HCT116 (cell line): ENCODE results near the gene OR10H5. TPM values are rescaled to one million over a fixed set of nuclear protein-coding genes. Genes with fewer than 3 reads are reported as not detected.

Experiments used
- ATAC-seq: fragments of 200-7000 bp; cut with Tn5 transposase; 2 replicates; pipeline ENCODE4 v1.9.1; 2020; ENCODE audit warnings: mild to moderate bottlenecking, moderate library complexity
- BruUV-seq: library from RNA; stranded (reverse); fragments of 400-500 nt; replicated peaks from 2 replicates; lab custom pipeline; 2021; lab: Mats Ljungman, UMichigan
- CTCF ChIA-PET: fragments of 300-600 bp; sonication (Branson Sonifier 250); formaldehyde crosslinking; loops from one replicate; lab custom pipeline; 2021; ENCODE audit warnings: antibody characterized with exemption; lab: Charles Lee
- POLR2A ChIA-PET: fragments of 300-600, 350-600 bp; sonication (Branson Sonifier 250); formaldehyde crosslinking; loops from one replicate; lab custom pipeline; 2021; ENCODE audit warnings: antibody characterized with exemption; lab: Charles Lee
- RAD21 ChIA-PET, 2 experiments: fragments of 300-600 bp; sonication (Branson Sonifier 250); formaldehyde crosslinking; loops; one replicate each; lab custom pipeline; 2023; ENCODE audit warnings: low total read pairs in 2 of 2; ENCODE audit not compliant: uncharacterized antibody in 2 of 2, unreplicated experiment in 2 of 2, low non-redundant PET in 1 of 2; lab: Charles Lee
- DNase-seq: peaks from one replicate; pipeline ENCODE4 v3.0.0-alpha.2; 2010; ENCODE audit warnings: low read depth, low spot score
- H2AFZ ChIP-seq: fragments of 200-600 bp; shearing (Covaris generic), sonication (generic); 2 replicates; pipeline ENCODE4 v1.6.1; 2017; ENCODE audit warnings: low read depth, mixed run types, mixed read lengths, antibody characterized with exemption, low read length; ENCODE audit not compliant: poor library complexity, severe bottlenecking
- H3K27ac ChIP-seq: 2 replicates; pipeline ENCODE4 v1.5.1; 2012; ENCODE audit warnings: low read depth, low read length
- H3K27me3 ChIP-seq: fragments of 200-600 bp; sonication (generic); 2 replicates; pipeline ENCODE4 v1.6.1; 2016; ENCODE audit warnings: mixed run types, low read length, mixed read lengths; ENCODE audit not compliant: insufficient read depth
- H3K36me3 ChIP-seq, 2 experiments: fragments of 200-500 bp in 1 of 2; fragments of 200-600 bp in 1 of 2; sonication (Bioruptor generic) in 1 of 2; sonication (generic) in 1 of 2; 2 replicates each; pipeline versions ENCODE4 v1.5.1 to v1.6.1; 2014 to 2016; ENCODE audit warnings: low read length in 2 of 2, inconsistent platforms in 1 of 2, mixed read lengths in 1 of 2, mixed run types in 1 of 2; ENCODE audit not compliant: insufficient read depth in 2 of 2, control insufficient read depth in 1 of 2
- H3K4me1 ChIP-seq, 2 experiments: fragments of 200-600 bp in 1 of 2; sonication (generic) in 1 of 2; 2 replicates each; pipeline versions ENCODE4 v1.5.1 to v1.6.1; 2012 to 2017; ENCODE audit warnings: low read length in 2 of 2, inconsistent platforms in 1 of 2, mild to moderate bottlenecking in 1 of 2, mixed read lengths in 1 of 2, mixed run types in 1 of 2, moderate library complexity in 1 of 2; ENCODE audit not compliant: insufficient read depth in 2 of 2, control insufficient read depth in 1 of 2
- H3K4me2 ChIP-seq: fragments of 200-600 bp; sonication (generic); 2 replicates; pipeline ENCODE4 v1.6.1; 2017; ENCODE audit warnings: mixed run types, low read length, mixed read lengths
- H3K4me3 ChIP-seq, 2 experiments: fragments of 200-600 bp in 1 of 2; sonication (generic) in 1 of 2; replicated peaks in 1 of 2; 2 replicates each; pipeline ENCODE4 v1.5.1; 2011 to 2016; ENCODE audit warnings: low read length in 2 of 2, control low read depth in 1 of 2, low read depth in 1 of 2, mild to moderate bottlenecking in 1 of 2, mixed read lengths in 1 of 2, mixed run types in 1 of 2
- H3K79me2 ChIP-seq: fragments of 200-600 bp; sonication (generic); 2 replicates; pipeline ENCODE4 v1.6.1; 2017; ENCODE audit warnings: mild to moderate bottlenecking, mixed run types, low read length, moderate library complexity, mixed read lengths; ENCODE audit not compliant: insufficient read depth
- H3K9ac ChIP-seq: fragments of 200-600 bp; sonication (generic); 2 replicates; pipeline ENCODE4 v1.6.1; 2016; ENCODE audit warnings: low read length, mixed read lengths
- H3K9me2 ChIP-seq: fragments of 200-600 bp; sonication (generic), shearing (Covaris generic); 2 replicates; pipeline ENCODE4 v1.6.1; 2017; ENCODE audit warnings: mixed run types, mild to moderate bottlenecking, moderate library complexity; ENCODE audit not compliant: insufficient read depth
- H3K9me3 ChIP-seq, 2 experiments: fragments of 200-500 bp in 1 of 2; fragments of 200-600 bp in 1 of 2; sonication (Bioruptor generic) in 1 of 2; sonication (generic) in 1 of 2; 2 replicates each; pipeline ENCODE4 v1.6.1; 2014 to 2017; ENCODE audit warnings: low read length in 2 of 2, mixed read lengths in 2 of 2, inconsistent platforms in 1 of 2, low read depth in 1 of 2, mild to moderate bottlenecking in 1 of 2, mixed run types in 1 of 2, moderate library complexity in 1 of 2; ENCODE audit not compliant: control insufficient read depth in 1 of 2, insufficient read depth in 1 of 2
- H4K20me1 ChIP-seq: fragments of 200-600 bp; sonication (generic), shearing (Covaris generic); 2 replicates; pipeline ENCODE4 v1.6.1; 2017; ENCODE audit warnings: mixed run types, mild to moderate bottlenecking, moderate library complexity; ENCODE audit not compliant: insufficient read depth
- ATF3 ChIP-seq: IDR thresholded peaks from 2 replicates; pipeline ENCODE4 v1.6.1; 2012
- CEBPB ChIP-seq: IDR thresholded peaks from 2 replicates; pipeline ENCODE4 v1.6.1; 2012; ENCODE audit warnings: low read depth
- ELF1 ChIP-seq: IDR thresholded peaks from 2 replicates; pipeline ENCODE4 v1.6.1; 2012; ENCODE audit warnings: low read depth, borderline replicate concordance
- EZH2phosphoT487 ChIP-seq: fragments of 200-600 bp; IDR thresholded peaks from 2 replicates; pipeline ENCODE4 v1.6.1; 2018; ENCODE audit warnings: antibody characterized with exemption, borderline replicate concordance
- FOSL1 ChIP-seq: IDR thresholded peaks from 2 replicates; pipeline ENCODE4 v1.6.1; 2012; ENCODE audit warnings: low read depth
- REST ChIP-seq: IDR thresholded peaks from 2 replicates; pipeline ENCODE4 v1.6.1; 2012; ENCODE audit warnings: low read depth
- SIN3A ChIP-seq: IDR thresholded peaks from 2 replicates; pipeline ENCODE4 v1.6.1; 2012; ENCODE audit warnings: low read depth
- SP1 ChIP-seq: IDR thresholded peaks from 2 replicates; pipeline ENCODE4 v1.6.1; 2012; ENCODE audit warnings: low read depth
- TCF7L2 ChIP-seq: IDR thresholded peaks from 2 replicates; pipeline ENCODE4 v1.7.0; 2011; ENCODE audit warnings: borderline replicate concordance, inconsistent platforms; ENCODE audit not compliant: insufficient read depth, insufficient read length; ENCODE audit errors: extremely low read depth
- ZFX ChIP-seq: fragments of 450-650 bp; IDR thresholded peaks from 2 replicates; pipeline ENCODE4 v1.6.1; 2017
- ZNF274 ChIP-seq: fragments of 200-500 bp; sonication (Bioruptor generic); IDR thresholded peaks from 2 replicates; pipeline ENCODE4 v1.6.1; 2014; ENCODE audit warnings: mild to moderate bottlenecking, low read depth, low read length, inconsistent platforms
- intact Hi-C: fragments of 100-400 bp; cut with micrococcal nuclease; formaldehyde crosslinking; loops from 2 replicates; pipeline ENCODE4 v1.10.0; 2022
- total RNA-seq: library from RNA; stranded (reverse); gene quantifications from one replicate; pipeline ENCODE4 v1.2.1, GENCODE V29; 2021; ENCODE audit not compliant: unreplicated experiment

OR10H5 gene
- total RNA-seq, 1 experiment from 2014 or later = not detected

- H4K20me1 ChIP-seq = no peaks in the 10 kb centered on the region
- no peak overlapping the region for H3K9ac ChIP-seq
- H2AFZ ChIP-seq = no peak overlapping the region
- ChIA-PET POLR2A (no interaction called here), RAD21 (no interaction called here), CTCF (no interaction called here)
- no peaks in the 10 kb centered on the region for H3K9me2 ChIP-seq
- H3K36me3 ChIP-seq = no peaks in the 10 kb centered on the region
- H3K4me3 ChIP-seq = no peak overlapping the region
- DNase-seq (no peak), ATAC-seq (no peak)
- H3K27ac ChIP-seq = no peak overlapping the region
- intact Hi-C loops = no loop called here
- peaks cover 9 to 14% of the 10 kb centered on the region in 2 experiments; a peak in 3 of 4 replicates for H3K4me1 ChIP-seq
- BruUV-seq = no TSS peak
- TF ChIP-seq REST (no peak), TCF7L2 (no peak), SP1 (no peak), FOSL1 (no peak), ZNF274 (no peak), EZH2phosphoT487 (no peak), CEBPB (no peak), ELF1 (no peak), SIN3A (no peak), ZFX (no peak), ATF3 (no peak)
- H3K79me2 ChIP-seq = no peaks in the 10 kb centered on the region
- no peak overlapping the region for H3K4me2 ChIP-seq
- H3K27me3 ChIP-seq = peaks cover 9% of the 10 kb centered on the region; the same call in 1 of the 2 replicates
- H3K9me3 ChIP-seq = no peaks in the 10 kb centered on the region
Observed at GRCh38 chr19:15781661-15782060, 5.8 kb upstream of the OR10H5 start.
